Activated T-cell treated with anti-CD3 and anti-CD28 coated beads, Interleukin-2, amount 50 U/mL, for 4 hours (primary cell): ENCODE results near the gene PIP5K1C. TPM values are rescaled to one million over a fixed set of nuclear protein-coding genes. Genes with fewer than 3 reads are reported as not detected.

Experiments used
- total RNA-seq, 3 donors: library from RNA; stranded (reverse); gene quantifications; one replicate each; pipeline ENCODE4 v1.2.1, GENCODE V29; 2021

PIP5K1C gene
- total RNA-seq, 3 donors from 2014 or later, result 12.1 to 20.9 (median 16.7) TPM

Other genes starting within 250 kb of the PIP5K1C start
- gene SMIM24, start 219.9 kb downstream of the PIP5K1C start, total RNA-seq, result not detected
- gene SMIM44, start 217.0 kb downstream of the PIP5K1C start, total RNA-seq, result not detected
- 10 to 100 TPM; 39.2 to 49.9 (median 42.9) TPM for gene DOHH, start 199.8 kb downstream of the PIP5K1C start, total RNA-seq
- gene FZR1, start 194.2 kb downstream of the PIP5K1C start, total RNA-seq, result 10 to 100 TPM; 30.4 to 38.1 (median 33.2) TPM
- gene TEKTIP1, start 161.3 kb downstream of the PIP5K1C start, total RNA-seq, result 1 to 10 TPM in 2 of 3 donors, not detected in 1; 1.0 to 1.1 TPM
- gene MFSD12, start 142.9 kb downstream of the PIP5K1C start, total RNA-seq, result 100 to 1,000 TPM in 2 of 3 donors, 10 to 100 TPM in 1; 94.6 to 148 (median 128) TPM
- gene HMG20B, start 127.5 kb downstream of the PIP5K1C start, total RNA-seq, result 10 to 100 TPM; 56.3 to 60.9 (median 59.3) TPM
- under 1 TPM; 0.23 to 0.40 (median 0.27) TPM for gene GIPC3, start 115.0 kb downstream of the PIP5K1C start, total RNA-seq
- under 1 TPM; 0.49 to 0.76 (median 0.66) TPM for gene TBXA2R, start 93.6 kb downstream of the PIP5K1C start, total RNA-seq
- 10 to 100 TPM; 51.5 to 53.8 (median 52.6) TPM for gene CACTIN, start 73.7 kb downstream of the PIP5K1C start, total RNA-seq
- 1 to 10 TPM in 1 of 3 donors, under 1 TPM in 2; 0.61 to 1.1 (median 0.66) TPM for gene TJP3, start 7.9 kb upstream of the PIP5K1C start, total RNA-seq
- gene APBA3, start 61.2 kb upstream of the PIP5K1C start, total RNA-seq, result 10 to 100 TPM; 44.6 to 48.5 (median 45.4) TPM
- gene MRPL54, start 62.2 kb upstream of the PIP5K1C start, total RNA-seq, result 100 to 1,000 TPM in 2 of 3 donors, 10 to 100 TPM in 1; 95.8 to 132 (median 125) TPM
- gene RAX2, start 71.8 kb upstream of the PIP5K1C start, total RNA-seq, result not detected
- gene MATK, start 85.9 kb upstream of the PIP5K1C start, total RNA-seq, result 10 to 100 TPM; 43.1 to 87.6 (median 82.9) TPM
- 1 to 10 TPM in 1 of 3 donors, under 1 TPM in 2; 0.53 to 1.1 (median 0.90) TPM for gene ZFR2, start 168.6 kb upstream of the PIP5K1C start, total RNA-seq
- gene ATCAY, start 180.2 kb upstream of the PIP5K1C start, total RNA-seq, result not detected
- not detected for gene NMRK2, start 232.6 kb upstream of the PIP5K1C start, total RNA-seq